Heart left ventricle (tissue), 13 donors: Measurements from ENCODE around the gene GOLPH3L.

Experiments
- POLR2A ChIP-seq, 2 donors: fragments of 450-650 bp; IDR thresholded peaks; one replicate each; pipeline ENCODE4 v1.6.1; 2017; ENCODE audit warnings: antibody characterized with exemption in 2 of 2, mild to moderate bottlenecking in 2 of 2, moderate library complexity in 2 of 2
- TF ChIP-seq, protein P1 (sequence below), 12 donors: fragments of 200-600 bp; sonication (generic) in 4 of 12; IDR thresholded peaks; one replicate each; pipeline versions ENCODE4 v1.5.0 to v1.8.0; 2018 to 2022; ENCODE audit warnings: antibody characterized with exemption in 12 of 12, mild to moderate bottlenecking in 5 of 12
- donor health status: ischemic (EF 13 %, LVEDD 7.1; RV severe dilation, severe dysfunction).
- donor health status: DM: no; HTN: yes; CAD: no.
- donor health status: DM: no; HTN: no; CAD: no.
- donor health status: ischemic (EF 25% LVEDD 6.9; RV normal size, moderate dysfunction).
- donor health status: ischemic (EF 25% LVEDD 5.7; RV mildly dilated, moderate dysfunction).
- donor health status: ischemic (EF 35%, LVEDD 5.7; RV mildly dilated, moderate dysfunction).
- donor health status: nonischemic (EF 11% LVEDD 7.7; RV severe dilation, severe dysfunction).
- donor health status: DM: yes; HTN: yes; CAD: no.
- donor health status: PGD.
- donor health status: ischemic (EF 29% LVEDD 5.4; RV normal size, mild dysfunction).
- donor health status: nonischemic (EF 23%, LVEDD 6.1; RV moderate dilation, normal function).

DNA sequence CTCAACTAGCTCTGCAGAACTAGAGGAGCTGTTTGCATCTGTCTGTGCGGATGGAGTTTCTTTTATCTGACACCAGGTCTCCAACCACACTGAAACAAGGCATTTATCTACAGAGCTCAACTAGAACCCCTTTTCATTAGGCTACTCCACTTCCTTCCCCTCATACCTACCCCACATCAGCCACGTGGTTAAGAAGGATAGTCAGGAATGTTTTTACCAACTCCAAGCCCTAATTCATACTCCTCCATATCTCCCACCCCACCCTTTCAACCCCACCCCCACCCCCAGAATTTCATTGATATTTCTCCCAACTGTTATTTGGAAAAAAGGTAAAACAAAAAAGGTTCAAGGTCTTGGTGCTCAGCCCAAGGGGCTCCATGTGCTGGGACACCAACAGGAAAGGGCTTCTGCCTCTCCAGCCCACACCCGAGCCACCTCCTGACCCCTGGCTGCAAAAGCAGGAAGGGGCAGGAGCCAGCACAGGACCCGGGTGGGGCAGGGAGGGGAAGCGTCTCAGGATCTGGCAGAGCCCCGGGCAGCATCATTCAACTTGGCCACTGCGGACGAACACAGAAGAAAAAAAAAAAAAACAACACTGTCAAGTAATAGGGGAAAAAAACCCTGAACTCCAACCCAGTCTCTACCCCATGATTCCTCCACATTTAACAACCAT is 74.5 kb downstream of the GOLPH3L start:
- TF ChIP-seq, protein P1, sequence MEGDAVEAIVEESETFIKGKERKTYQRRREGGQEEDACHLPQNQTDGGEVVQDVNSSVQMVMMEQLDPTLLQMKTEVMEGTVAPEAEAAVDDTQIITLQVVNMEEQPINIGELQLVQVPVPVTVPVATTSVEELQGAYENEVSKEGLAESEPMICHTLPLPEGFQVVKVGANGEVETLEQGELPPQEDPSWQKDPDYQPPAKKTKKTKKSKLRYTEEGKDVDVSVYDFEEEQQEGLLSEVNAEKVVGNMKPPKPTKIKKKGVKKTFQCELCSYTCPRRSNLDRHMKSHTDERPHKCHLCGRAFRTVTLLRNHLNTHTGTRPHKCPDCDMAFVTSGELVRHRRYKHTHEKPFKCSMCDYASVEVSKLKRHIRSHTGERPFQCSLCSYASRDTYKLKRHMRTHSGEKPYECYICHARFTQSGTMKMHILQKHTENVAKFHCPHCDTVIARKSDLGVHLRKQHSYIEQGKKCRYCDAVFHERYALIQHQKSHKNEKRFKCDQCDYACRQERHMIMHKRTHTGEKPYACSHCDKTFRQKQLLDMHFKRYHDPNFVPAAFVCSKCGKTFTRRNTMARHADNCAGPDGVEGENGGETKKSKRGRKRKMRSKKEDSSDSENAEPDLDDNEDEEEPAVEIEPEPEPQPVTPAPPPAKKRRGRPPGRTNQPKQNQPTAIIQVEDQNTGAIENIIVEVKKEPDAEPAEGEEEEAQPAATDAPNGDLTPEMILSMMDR (IDR thresholded peaks at IDR 0.05) = peak in 4 of 12 donors; percentile 6 to 32 (median 24)
- no peak for TF ChIP-seq POLR2A (IDR thresholded peaks at IDR 0.05)
